Spleen (tissue), 11 donors: ENCODE measurements around the gene FNDC3A. TPM values are rescaled to one million over a fixed set of nuclear protein-coding genes. Genes with fewer than 3 reads are reported as not detected.
"Not testable (repeated sequence)": the region's sequence is repeated elsewhere in the genome, so short reads cannot be mapped to it uniquely, and the experiment has no call there.

Experiments
- DNase-seq: peaks from one replicate; pipeline ENCODE4 v3.0.0-alpha.2; 2020
- H3K27ac ChIP-seq, 8 donors: fragments of 200-600 bp; sonication (generic) in 7 of 8; 1 replicate in 4 of 8; 2 replicates in 4 of 8; pipeline versions ENCODE4 v1.5.0 to v1.8.0; 2016 to 2021; ENCODE audit warnings: inconsistent platforms in 4 of 8, mild to moderate bottlenecking in 4 of 8, moderate library complexity in 1 of 8
- H3K27me3 ChIP-seq, 7 donors: fragments of 200-600 bp; sonication (generic) in 6 of 7; replicated peaks in 1 of 7; 1 replicate in 4 of 7; 2 replicates in 3 of 7; pipeline versions ENCODE4 v1.5.0 to v1.8.0; 2016 to 2021; ENCODE audit warnings: inconsistent platforms in 3 of 7, mild to moderate bottlenecking in 1 of 7
- H3K36me3 ChIP-seq, 6 donors: fragments of 200-600 bp; sonication (generic) in 5 of 6; 1 replicate in 4 of 6; 2 replicates in 2 of 6; pipeline versions ENCODE4 v1.5.0 to v1.8.0; 2016 to 2021; ENCODE audit warnings: inconsistent platforms in 2 of 6
- H3K4me1 ChIP-seq, 6 donors: fragments of 200-600 bp; sonication (generic) in 5 of 6; 1 replicate in 3 of 6; 2 replicates in 3 of 6; pipeline versions ENCODE4 v1.5.0 to v1.8.0; 2016 to 2021; ENCODE audit warnings: inconsistent platforms in 3 of 6
- H3K4me3 ChIP-seq, 8 donors: fragments of 200-600 bp; sonication (generic) in 7 of 8; 1 replicate in 4 of 8; 2 replicates in 4 of 8; pipeline versions ENCODE4 v1.5.0 to v1.8.0; 2016 to 2021; ENCODE audit warnings: inconsistent platforms in 4 of 8, mild to moderate bottlenecking in 4 of 8, moderate library complexity in 2 of 8
- H3K9me3 ChIP-seq, 8 donors: fragments of 200-600 bp; sonication (generic) in 7 of 8; 1 replicate in 4 of 8; 2 replicates in 4 of 8; pipeline versions ENCODE4 v1.5.0 to v1.8.0; 2016 to 2021; ENCODE audit warnings: inconsistent platforms in 4 of 8
- POLR2A ChIP-seq, 3 donors: fragments of 450-650 bp; IDR thresholded peaks; one replicate each; pipeline ENCODE4 v1.5.1; 2017; ENCODE audit warnings: antibody characterized with exemption in 3 of 3, mild to moderate bottlenecking in 1 of 3
- POLR2AphosphoS5 ChIP-seq, 3 donors: sonication (generic); formaldehyde crosslinking; IDR thresholded peaks; one replicate each; pipeline ENCODE4 v1.5.1; 2017; ENCODE audit warnings: antibody characterized with exemption in 3 of 3
- WGBS, 5 donors: extraction: QIAGEN DNeasy Blood & Tissue Kit in 3 of 5; methylation state at CpG; one replicate each; pipeline versions ENCODE4 v1.1.5 to v1.1.7; 2013 to 2018; 5-methylcytosine and 5-hydroxymethylcytosine counted together
- intact Hi-C: fragments of 100-400 bp; cut with DNase I; formaldehyde crosslinking; loops from one replicate; pipeline ENCODE4 v1.15.0; 2023; ENCODE audit warnings: low total_unique reads
- polyA plus RNA-seq, 3 donors: library from polyadenylated mRNA; stranded (reverse); fragments of 200-250 nt; gene quantifications; one replicate each; pipeline ENCODE4 v1.2.1, GENCODE V29; 2013
- total RNA-seq, 7 donors: library from RNA; depleted of rRNA in 3 of 7; stranded (reverse); fragments of >200 nt in 3 of 7; fragmentation: NEBNext Ultra II Directional in 4 of 7; extraction: Animal tissue kit (Norgen Biotek cat#: 25700) in 4 of 7; gene quantifications; one replicate each; pipeline versions ENCODE4 v1.1.0 to v1.2.1, GENCODE V29; 2016 to 2021
- TF ChIP-seq, protein P1 (sequence below), 11 experiments: fragments of 200-600 bp in 7 of 11; fragments of 450-650 bp in 4 of 11; sonication (generic) in 4 of 11; IDR thresholded peaks in 8 of 11; conservative IDR thresholded peaks in 3 of 11; 1 replicate in 7 of 11; 2 replicates in 4 of 11; pipeline versions ENCODE4 v1.4.0 to v1.8.0; 2016 to 2021; ENCODE audit warnings: antibody characterized with exemption in 11 of 11, inconsistent platforms in 4 of 11, mild to moderate bottlenecking in 1 of 11
- donor health status: healthy with polysubstance abuse.
- donor health status: DM: no; HTN: no; CAD: no; lungs with moderate emphysema.
- donor health status: DM: no; HTN: no; CAD: no.
- donor health status: Bipolar disorder and iron deficiency.
- donor health status: healthy.
- donor health status: DM: no; HTN: no; CAD: no.
- donor health status: DM: yes; HTN: yes; CAD: no.

FNDC3A gene
- total and polyA plus RNA-seq, 10 donors, result 11.2 to 83.7 (median 53.8) TPM

GRCh38 chr13:49124693-49125304 lies 149.1 kb downstream of the FNDC3A start:
- H3K27me3 ChIP-seq, result no peaks in the 10 kb centered on the region
- H3K4me3 ChIP-seq, result no peak overlapping the region
- no peak overlapping the region for H3K27ac ChIP-seq
- H3K9me3 ChIP-seq, result no peaks in the 10 kb centered on the region
- H3K4me1 ChIP-seq, result peaks cover 0 to 49% (median 22%) of the 10 kb centered on the region in 6 donors
- intact Hi-C loops, result no loop called here
- no peak for TF ChIP-seq POLR2A (IDR thresholded peaks at IDR 0.05)
- TF ChIP-seq, protein P1, sequence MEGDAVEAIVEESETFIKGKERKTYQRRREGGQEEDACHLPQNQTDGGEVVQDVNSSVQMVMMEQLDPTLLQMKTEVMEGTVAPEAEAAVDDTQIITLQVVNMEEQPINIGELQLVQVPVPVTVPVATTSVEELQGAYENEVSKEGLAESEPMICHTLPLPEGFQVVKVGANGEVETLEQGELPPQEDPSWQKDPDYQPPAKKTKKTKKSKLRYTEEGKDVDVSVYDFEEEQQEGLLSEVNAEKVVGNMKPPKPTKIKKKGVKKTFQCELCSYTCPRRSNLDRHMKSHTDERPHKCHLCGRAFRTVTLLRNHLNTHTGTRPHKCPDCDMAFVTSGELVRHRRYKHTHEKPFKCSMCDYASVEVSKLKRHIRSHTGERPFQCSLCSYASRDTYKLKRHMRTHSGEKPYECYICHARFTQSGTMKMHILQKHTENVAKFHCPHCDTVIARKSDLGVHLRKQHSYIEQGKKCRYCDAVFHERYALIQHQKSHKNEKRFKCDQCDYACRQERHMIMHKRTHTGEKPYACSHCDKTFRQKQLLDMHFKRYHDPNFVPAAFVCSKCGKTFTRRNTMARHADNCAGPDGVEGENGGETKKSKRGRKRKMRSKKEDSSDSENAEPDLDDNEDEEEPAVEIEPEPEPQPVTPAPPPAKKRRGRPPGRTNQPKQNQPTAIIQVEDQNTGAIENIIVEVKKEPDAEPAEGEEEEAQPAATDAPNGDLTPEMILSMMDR (IDR thresholded peaks at IDR 0.05 in 8 of 11, conservative IDR thresholded peaks at IDR 0.05 in 3 of 11), result no peak
- no peak for TF ChIP-seq POLR2AphosphoS5 (IDR thresholded peaks at IDR 0.05)
- WGBS, 5 donors, result 83 to 91% (median 85%) methylated on average over 5 of the region's 5 CpGs
- DNase-seq, result no peak
- H3K36me3 ChIP-seq, result peaks cover 0 to 21% (median under 1%) of the 10 kb centered on the region in 6 donors

- intact Hi-C loops, result no loop called here
- WGBS, 5 donors, result 41 to 76% (median 47%) methylated on average over 2 of the region's 2 CpGs
- no peak for DNase-seq
- Histone ChIP-seq H3K4me1 (peaks cover 0 to 56% (median 22%) of the 10 kb centered on the region in 6 donors), H3K27me3 (no peaks in the 10 kb centered on the region), H3K4me3 (no peak overlapping the region), H3K27ac (no peak overlapping the region), H3K36me3 (peaks cover 0 to 26% (median 6%) of the 10 kb centered on the region in 6 donors), H3K9me3 (no peaks in the 10 kb centered on the region)
- no peak for TF ChIP-seq POLR2A (IDR thresholded peaks at IDR 0.05)
- no peak for TF ChIP-seq POLR2AphosphoS5 (IDR thresholded peaks at IDR 0.05)
- TF ChIP-seq, protein P1 (IDR thresholded peaks at IDR 0.05 in 8 of 11, conservative IDR thresholded peaks at IDR 0.05 in 3 of 11), result no peak
These were observed 150.3 kb downstream of the FNDC3A start for GRCh38 chr13:49125964-49126524.

GRCh38 chr13:49132479-49133002 lies 156.8 kb downstream of the FNDC3A start:
- peaks cover 0 to 79% (median 45%) of the 10 kb centered on the region in 6 donors for H3K36me3 ChIP-seq
- no peaks in the 10 kb centered on the region for H3K27me3 ChIP-seq
- no peak for DNase-seq
- TF ChIP-seq POLR2AphosphoS5 (IDR thresholded peaks at IDR 0.05) (peak in 1 of 3 donors; percentile 13), POLR2A (IDR thresholded peaks at IDR 0.05) (no peak)
- TF ChIP-seq, protein P1 (IDR thresholded peaks at IDR 0.05 in 8 of 11, conservative IDR thresholded peaks at IDR 0.05 in 3 of 11), result no peak
- peaks cover 0 to 48% (median 9%) of the 10 kb centered on the region in 6 donors for H3K4me1 ChIP-seq
- H3K27ac ChIP-seq, result peak overlapping the region in 4 of 8 donors; percentile 32 to 72 (median 60)
- WGBS, 5 donors, result 53 to 78% (median 73%) methylated on average over 1 of the region's 1 CpG
- H3K9me3 ChIP-seq, result no peaks in the 10 kb centered on the region
- no peak overlapping the region for H3K4me3 ChIP-seq
- intact Hi-C loops, result no loop called here

GRCh38 chr13:49134305-49134704 lies 158.6 kb downstream of the FNDC3A start:
- intact Hi-C loops, result no loop called here
- peaks cover 0 to 36% (median 3%) of the 10 kb centered on the region in 6 donors for H3K4me1 ChIP-seq
- no peaks in the 10 kb centered on the region for H3K9me3 ChIP-seq
- no peaks in the 10 kb centered on the region for H3K27me3 ChIP-seq
- H3K36me3 ChIP-seq, result peaks cover 0 to 87% (median 54%) of the 10 kb centered on the region in 6 donors
- no peak overlapping the region for H3K27ac ChIP-seq
- TF ChIP-seq, protein P1 (IDR thresholded peaks at IDR 0.05 in 8 of 11, conservative IDR thresholded peaks at IDR 0.05 in 3 of 11), result no peak
- no peak overlapping the region for H3K4me3 ChIP-seq
- DNase-seq, result no peak
- WGBS, 5 donors, result 94 to 98% (median 97%) methylated on average over 3 of the region's 3 CpGs

- H3K27me3 ChIP-seq, H3K4me3 ChIP-seq, H3K27ac ChIP-seq, intact Hi-C loops, DNase-seq, H3K9me3 ChIP-seq: not testable (repeated sequence)
- Histone ChIP-seq H3K36me3 (peaks cover 0 to 98% (median 54%) of the 10 kb centered on the region in 6 donors), H3K4me1 (peaks cover 0 to 39% (median 8%) of the 10 kb centered on the region in 6 donors)
- 95 to 99% (median 97%) methylated on average over 7 of the region's 7 CpGs for WGBS, 5 donors
These were observed 161.5 kb downstream of the FNDC3A start for GRCh38 chr13:49137138-49137643.
